Measurements from ENCODE around the gene SNRNP40. TPM values are rescaled to one million over a fixed set of nuclear protein-coding genes. Genes with fewer than 3 reads are reported as not detected.

The SNRNP40 gene
- total RNA-seq, 1 donor from 2014 or later = 38.1 TPM

GRCh38 chr1:31230378-31230777 lies 66.2 kb downstream of the SNRNP40 start:
- no peaks in the 10 kb centered on the region for H3K9me3 ChIP-seq
- H3K36me3 ChIP-seq = no peaks in the 10 kb centered on the region
- no peaks in the 10 kb centered on the region for H3K4me1 ChIP-seq
- no peak overlapping the region for H3K4me3 ChIP-seq
- no peak for DNase-seq (ENCODE audit: extremely low spot score in 2 of 2)
- no peak overlapping the region for H3K27ac ChIP-seq
- intact Hi-C loops (cut with DNase I) = no loop called here
- no peaks in the 10 kb centered on the region for H3K27me3 ChIP-seq
- no peak for TF ChIP-seq CTCF (IDR thresholded peaks at IDR 0.05)
- TF ChIP-seq POLR2AphosphoS5 (IDR thresholded peaks at IDR 0.05; ENCODE audit: insufficient read depth in 1 of 2, low read depth in 1 of 2) = no peak
- TF ChIP-seq POLR2A (IDR thresholded peaks at IDR 0.05) = no peak

- Histone ChIP-seq H3K36me3 (no peaks in the 10 kb centered on the region), H3K9me3 (no peaks in the 10 kb centered on the region), H3K4me3 (no peak overlapping the region), H3K27ac (no peak overlapping the region), H3K4me1 (no peaks in the 10 kb centered on the region), H3K27me3 (no peaks in the 10 kb centered on the region)
- TF ChIP-seq CTCF (IDR thresholded peaks at IDR 0.05) (no peak), POLR2AphosphoS5 (IDR thresholded peaks at IDR 0.05; ENCODE audit: insufficient read depth in 1 of 2, low read depth in 1 of 2) (no peak), POLR2A (IDR thresholded peaks at IDR 0.05) (no peak)
- intact Hi-C loops (cut with DNase I) = no loop called here
- DNase-seq (ENCODE audit: extremely low spot score in 2 of 2) = no peak
Observed at GRCh38 chr1:31228986-31229385, 67.6 kb downstream of the SNRNP40 start.

- Histone ChIP-seq H3K9me3 (no peaks in the 10 kb centered on the region), H3K4me3 (no peak overlapping the region), H3K4me1 (no peaks in the 10 kb centered on the region), H3K27me3 (no peaks in the 10 kb centered on the region), H3K36me3 (no peaks in the 10 kb centered on the region), H3K27ac (no peak overlapping the region)
- DNase-seq (ENCODE audit: extremely low spot score in 2 of 2) = no peak
- intact Hi-C loops (cut with DNase I) = no loop called here
- TF ChIP-seq CTCF (IDR thresholded peaks at IDR 0.05) (no peak), POLR2AphosphoS5 (IDR thresholded peaks at IDR 0.05; ENCODE audit: insufficient read depth in 1 of 2, low read depth in 1 of 2) (no peak), POLR2A (IDR thresholded peaks at IDR 0.05) (no peak)
Observed at GRCh38 chr1:31227891-31228568, 68.6 kb downstream of the SNRNP40 start.

GRCh38 chr1:31224068-31224467 lies 72.5 kb downstream of the SNRNP40 start:
- no peak overlapping the region for H3K27ac ChIP-seq
- no peak for DNase-seq (ENCODE audit: extremely low spot score in 2 of 2)
- H3K27me3 ChIP-seq = no peaks in the 10 kb centered on the region
- H3K9me3 ChIP-seq = no peaks in the 10 kb centered on the region
- no peaks in the 10 kb centered on the region for H3K36me3 ChIP-seq
- H3K4me1 ChIP-seq = no peaks in the 10 kb centered on the region
- intact Hi-C loops (cut with DNase I) = no loop called here
- H3K4me3 ChIP-seq = no peak overlapping the region
- TF ChIP-seq POLR2AphosphoS5 (IDR thresholded peaks at IDR 0.05; ENCODE audit: insufficient read depth in 1 of 2, low read depth in 1 of 2) (no peak), CTCF (IDR thresholded peaks at IDR 0.05) (no peak), POLR2A (IDR thresholded peaks at IDR 0.05) (no peak)

GRCh38 chr1:31222176-31222575 lies 74.4 kb downstream of the SNRNP40 start:
- H3K27me3 ChIP-seq = no peaks in the 10 kb centered on the region
- no peak for DNase-seq (ENCODE audit: extremely low spot score in 2 of 2)
- no peaks in the 10 kb centered on the region for H3K36me3 ChIP-seq
- H3K9me3 ChIP-seq = no peaks in the 10 kb centered on the region
- intact Hi-C loops (cut with DNase I) = no loop called here
- no peaks in the 10 kb centered on the region for H3K4me1 ChIP-seq
- no peak overlapping the region for H3K27ac ChIP-seq
- H3K4me3 ChIP-seq = no peak overlapping the region
- TF ChIP-seq POLR2AphosphoS5 (IDR thresholded peaks at IDR 0.05; ENCODE audit: insufficient read depth in 1 of 2, low read depth in 1 of 2) (no peak), CTCF (IDR thresholded peaks at IDR 0.05) (no peak), POLR2A (IDR thresholded peaks at IDR 0.05) (no peak)
